ENCODE results near the gene KCTD7.
"Not testable (repeated sequence)": the region's sequence is repeated elsewhere in the genome, so short reads cannot be mapped to it uniquely, and the experiment has no call there.

KCTD7 gene

DNA sequence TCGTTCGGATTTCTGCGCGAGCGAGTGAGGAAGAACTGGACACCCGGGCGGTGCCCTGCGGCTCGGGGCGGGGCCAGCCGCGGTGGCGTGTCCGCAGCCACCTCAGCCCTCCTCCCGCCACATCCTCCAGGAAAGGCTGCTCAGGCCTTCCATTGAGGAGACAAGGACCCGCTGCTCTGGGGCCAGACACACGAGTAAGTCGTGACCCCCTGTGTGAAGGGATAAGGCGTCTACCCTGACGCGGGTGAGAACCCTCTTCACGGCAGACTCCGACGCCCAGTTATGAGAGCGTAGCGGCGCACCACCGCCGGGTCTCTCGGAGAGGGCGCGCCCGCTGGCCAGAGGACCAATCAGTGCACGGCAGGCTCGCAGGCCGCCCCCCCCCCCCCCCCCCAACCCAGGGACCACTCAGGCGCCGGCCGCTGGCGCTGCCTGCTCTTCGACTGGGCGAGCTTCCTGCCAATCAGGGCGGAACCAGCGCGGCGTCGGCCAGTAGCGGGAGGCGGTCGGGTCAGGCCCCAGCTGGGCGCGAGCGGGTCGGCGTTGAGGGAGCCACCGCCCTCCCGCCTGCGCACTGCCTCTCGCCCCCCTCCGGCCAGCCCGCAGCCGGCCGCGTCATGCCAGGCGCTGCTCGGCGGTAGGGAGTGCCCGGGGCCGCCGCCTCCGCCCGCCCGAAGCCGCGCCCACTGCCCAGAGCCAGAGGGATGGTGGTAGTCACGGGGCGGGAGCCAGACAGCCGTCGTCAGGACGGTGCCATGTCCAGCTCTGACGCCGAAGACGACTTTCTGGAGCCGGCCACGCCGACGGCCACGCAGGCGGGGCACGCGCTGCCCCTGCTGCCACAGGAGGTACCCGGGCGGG lies at the start of gene KCTD7:
TSS of gene KCTD7 (plus strand) at position 521 of the 861 bp plus-strand sequence. CDS start at position 705, 184 bp downstream.
- peak; percentile 88 to 89 for DNase-seq (ENCODE audit: low read depth in 2 of 2)

DNA sequence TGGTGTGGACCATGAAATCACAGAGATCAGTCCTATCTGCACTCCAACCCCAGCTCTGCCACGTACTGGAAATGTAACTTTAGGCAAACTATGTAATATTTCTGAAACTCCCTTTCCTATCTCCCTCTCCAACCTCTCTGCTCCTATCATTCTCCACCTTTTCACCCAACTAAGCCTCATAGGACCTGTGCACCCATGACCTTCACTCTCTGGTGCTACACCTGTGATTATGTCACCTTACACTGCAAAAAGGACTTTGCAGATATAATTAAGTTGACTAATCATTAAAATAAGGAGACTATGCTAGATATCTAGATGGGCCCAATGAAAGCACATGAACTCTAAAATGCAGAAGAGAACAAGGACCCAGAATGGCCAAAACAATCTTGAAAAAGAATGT lies 48.3 kb upstream of the KCTD7 start:
- not testable (repeated sequence) for DNase-seq (ENCODE audit: low read depth in 2 of 2)

DNA sequence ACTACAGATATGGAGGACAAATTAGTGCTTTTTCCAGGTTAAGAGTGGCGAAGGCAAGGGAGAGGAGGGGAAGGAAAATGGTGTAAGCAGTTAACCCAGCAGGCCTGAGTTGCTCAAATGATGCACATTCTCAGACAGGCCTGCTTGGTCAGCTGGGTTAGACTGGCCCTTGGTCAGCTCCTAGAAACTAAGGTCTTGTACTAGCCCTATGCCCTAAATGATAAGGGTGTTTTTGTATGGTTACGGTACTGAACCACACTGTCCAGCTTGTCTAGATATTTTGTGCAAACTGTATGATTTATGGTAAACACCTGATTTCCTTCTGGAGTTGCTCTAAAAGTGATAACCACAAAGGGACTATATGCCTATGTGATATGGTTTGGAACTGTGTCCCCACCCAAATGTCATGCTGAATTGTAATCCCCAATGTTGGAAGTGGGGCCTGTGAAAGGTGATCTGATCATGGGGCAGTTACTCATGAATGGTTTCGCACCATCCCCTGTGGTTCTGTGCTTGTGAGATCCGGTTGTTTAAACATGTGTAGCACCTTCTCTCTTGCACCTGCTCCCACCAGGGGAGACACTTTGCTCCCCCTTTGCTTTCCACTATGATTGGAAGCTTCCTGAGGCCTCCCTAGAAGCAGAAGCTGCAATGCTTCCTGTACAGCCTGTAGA lies 45.7 kb upstream of the KCTD7 start:
- not testable (repeated sequence) for DNase-seq (ENCODE audit: low read depth in 2 of 2)

DNA sequence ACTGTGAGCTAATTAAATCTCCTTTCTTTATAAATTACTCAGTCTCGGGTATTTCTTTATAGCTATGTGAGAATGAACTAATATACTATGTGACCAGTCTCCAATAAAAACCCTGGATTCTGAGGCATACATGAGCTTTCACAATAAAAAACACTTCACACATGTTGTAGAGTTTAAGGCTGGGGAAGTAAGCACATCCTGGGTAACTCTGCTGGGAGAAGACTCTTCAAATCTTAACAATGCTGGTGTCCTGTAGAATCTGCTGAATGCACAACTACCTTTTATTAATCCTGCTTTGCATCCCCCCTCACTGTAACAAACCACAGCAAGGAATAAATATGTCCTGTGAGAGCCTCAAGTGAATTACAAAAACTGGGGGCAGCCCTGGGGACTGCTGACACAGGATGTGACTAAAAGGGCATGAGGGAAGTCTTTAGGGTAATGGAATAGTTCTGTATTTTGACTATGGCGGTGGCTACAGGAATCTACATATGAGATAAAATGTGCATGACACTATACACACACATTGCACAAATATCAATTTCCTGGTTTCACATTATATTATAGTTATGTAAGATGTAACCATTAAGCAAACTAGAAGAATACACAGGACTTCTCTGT lies 45.1 kb upstream of the KCTD7 start:
- no peak for DNase-seq (ENCODE audit: low read depth in 2 of 2)

DNA sequence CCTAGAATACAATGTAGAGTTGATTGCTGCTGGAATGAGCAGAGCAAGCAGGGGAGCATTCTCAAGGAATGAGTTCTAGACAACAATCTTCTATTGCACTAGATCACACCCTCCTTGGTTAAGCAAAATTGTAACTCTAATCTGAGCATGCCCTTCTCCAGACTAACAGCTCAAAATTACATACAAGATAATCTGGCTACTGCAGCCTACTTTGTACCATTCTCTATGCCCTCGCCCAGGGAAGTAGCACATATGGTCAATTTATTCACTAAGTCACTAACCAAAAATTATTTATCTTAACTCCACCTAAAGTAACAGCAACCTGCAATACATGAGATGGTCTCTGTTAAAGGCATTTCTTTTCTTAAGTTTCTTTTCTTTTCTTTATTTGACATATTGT lies 42.5 kb upstream of the KCTD7 start:
- DNase-seq (ENCODE audit: low read depth in 2 of 2): no peak

DNA sequence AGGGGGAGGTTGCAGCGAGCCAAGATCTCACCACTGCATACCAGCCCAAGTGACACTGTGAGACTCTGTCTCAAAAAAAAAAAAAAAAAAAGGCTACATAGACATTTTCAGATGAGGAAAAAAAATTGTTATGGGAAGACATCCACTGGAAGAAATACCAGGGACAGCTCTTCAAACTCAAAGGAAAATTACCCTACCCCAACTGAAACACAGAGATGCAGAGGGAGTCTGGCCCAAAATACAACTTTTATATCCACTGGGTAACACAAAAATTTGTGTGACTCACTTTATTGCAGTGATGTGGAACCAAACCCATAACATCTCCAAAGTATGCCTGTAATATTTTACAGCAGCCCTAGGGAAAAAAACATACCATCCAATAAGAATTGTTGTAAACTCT lies 40.5 kb upstream of the KCTD7 start:
- not testable (repeated sequence) for DNase-seq (ENCODE audit: low read depth in 2 of 2)

DNA sequence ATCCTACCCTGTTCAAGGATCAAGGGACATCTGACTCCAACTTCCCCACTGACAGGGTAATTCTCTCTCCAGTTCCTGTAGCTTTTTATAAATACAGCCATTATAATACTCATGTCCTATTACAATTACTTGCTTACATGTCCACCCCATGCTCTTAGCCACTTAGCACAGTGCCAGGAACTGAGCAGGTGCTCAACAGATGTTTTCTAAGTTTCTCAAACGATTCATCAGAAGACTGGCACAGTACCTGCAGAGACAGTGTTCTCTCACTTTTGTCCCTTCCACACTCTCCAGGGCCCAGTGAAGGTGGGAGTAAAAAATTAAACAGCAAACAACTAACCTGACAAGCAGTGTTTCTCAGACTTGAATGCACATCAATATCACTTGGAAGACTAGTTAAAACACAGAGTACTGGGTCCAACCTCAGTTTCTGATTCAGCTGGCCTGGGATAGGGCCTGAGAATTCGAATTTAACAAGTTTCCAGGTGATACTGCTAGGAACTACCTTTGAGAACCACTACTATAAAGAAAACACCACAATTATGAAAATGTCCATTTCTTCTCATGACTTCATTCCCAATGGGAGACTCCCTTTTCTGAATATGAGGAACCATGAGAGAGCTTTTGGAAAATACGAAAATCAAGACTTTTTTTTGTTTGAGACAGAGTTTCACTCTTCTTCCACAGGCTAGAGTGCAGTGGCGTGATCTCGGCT lies 39.7 kb upstream of the KCTD7 start:
- not testable (repeated sequence) for DNase-seq (ENCODE audit: low read depth in 2 of 2)

DNA sequence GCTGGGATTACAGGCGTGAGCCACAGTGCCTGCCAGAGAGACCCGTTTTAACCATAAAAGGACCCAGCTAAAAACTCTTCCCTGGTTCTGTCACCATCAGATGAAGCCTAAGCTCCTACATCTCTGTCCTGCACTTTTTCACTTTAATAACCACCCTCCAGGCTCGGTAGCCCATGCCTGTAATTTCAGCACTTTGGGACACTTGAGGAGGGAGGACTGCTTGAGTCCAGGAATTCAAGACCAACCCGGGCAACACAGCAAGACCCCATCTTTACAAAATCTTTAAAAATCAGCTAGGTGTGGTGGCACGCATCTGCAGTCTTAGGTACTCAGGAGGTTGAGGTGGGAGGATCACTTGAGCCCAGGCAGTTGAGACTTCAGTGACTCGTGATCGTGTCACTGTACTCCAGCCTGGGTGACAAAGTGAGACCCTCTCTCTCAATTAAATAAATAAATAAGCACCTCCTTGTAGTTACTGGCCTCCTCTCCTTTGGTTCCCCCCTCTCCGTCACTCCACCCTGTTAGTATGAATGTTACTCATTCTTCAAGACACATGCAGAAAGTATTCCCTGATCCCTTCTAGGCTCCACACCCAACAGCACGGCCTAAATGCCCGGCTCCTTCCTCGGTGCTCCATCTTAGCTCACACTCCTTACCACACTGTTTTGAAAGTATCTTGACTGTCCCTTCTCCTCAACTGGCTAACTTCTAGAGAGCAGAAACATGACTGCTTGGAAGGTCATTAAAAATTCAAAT lies 38.2 kb upstream of the KCTD7 start:
- DNase-seq (ENCODE audit: low read depth in 2 of 2): not testable (repeated sequence)

DNA sequence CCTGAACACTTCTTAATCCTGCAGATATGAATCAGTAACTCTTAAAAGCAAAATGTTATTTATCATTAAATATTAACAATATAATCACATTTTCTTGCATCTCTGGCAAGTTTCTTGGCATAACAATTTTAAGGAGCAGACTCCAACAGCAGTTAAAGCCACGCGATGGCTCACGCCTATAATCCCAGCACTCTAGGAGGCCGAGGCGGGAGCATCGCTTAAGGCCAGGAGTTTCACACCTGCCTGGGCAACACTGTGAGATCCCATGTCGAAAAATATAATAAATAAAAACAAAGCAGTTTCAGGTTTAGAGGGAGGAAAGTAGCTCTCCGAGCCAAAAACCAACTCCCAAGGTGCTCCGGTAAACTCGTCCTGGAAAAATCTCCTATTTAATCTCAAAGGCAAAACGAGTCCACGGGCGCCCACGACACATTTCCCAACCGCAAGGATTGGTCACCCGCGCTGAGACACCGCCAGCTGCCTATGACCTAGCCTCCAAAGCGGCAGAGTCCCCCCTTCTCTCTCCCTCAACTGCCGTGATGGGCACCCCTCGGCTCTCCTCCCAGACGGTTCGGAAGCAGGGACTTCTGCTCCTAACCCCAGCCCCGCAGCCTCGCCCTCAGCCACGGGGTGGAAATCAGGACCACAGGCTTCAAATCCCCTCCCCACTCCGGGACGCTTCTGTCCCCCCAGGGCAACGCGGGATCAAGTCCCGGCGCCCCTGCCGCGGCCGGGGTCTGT lies 37.5 kb upstream of the KCTD7 start:
- DNase-seq (ENCODE audit: low read depth in 2 of 2): not testable (repeated sequence)

DNA sequence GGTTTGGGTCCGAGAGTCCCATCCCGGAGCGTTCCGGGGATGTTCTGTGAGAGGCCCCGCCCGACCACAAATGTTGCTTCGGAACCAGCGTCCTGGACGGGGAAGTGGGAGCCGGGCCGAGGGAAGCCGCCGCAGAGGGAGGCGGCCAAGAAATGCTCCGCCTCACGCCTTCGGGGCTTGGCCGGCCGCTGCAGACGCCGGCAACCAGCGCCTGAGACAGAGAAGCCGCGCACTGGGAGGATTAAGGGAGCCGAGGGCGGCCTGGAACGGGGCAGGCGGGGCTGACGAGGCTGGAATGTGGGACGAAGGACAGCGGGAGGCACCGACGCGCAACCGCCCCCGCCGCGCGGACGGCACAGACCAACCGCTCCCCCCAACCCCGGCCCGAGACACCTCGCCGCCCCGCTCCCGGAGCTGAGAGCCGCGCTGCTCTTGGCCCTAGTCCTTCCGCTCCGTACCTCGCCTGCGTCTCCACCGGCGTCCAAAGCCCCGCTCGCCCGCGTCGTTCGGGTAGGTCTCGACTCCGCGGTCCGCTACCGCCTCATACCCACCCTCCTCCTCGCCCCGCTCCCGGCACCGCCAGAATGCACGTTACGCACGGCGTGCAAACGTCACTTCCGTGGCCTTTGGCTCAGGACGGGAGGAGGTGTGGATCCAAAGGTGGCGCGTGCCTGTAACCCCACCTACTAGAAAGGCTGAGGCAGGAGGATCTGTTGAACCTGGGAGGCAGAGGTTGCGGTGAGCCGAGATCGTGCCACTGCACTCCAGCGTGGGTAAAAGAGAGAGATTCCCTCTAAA lies 36.7 kb upstream of the KCTD7 start:
- DNase-seq (ENCODE audit: low read depth in 2 of 2): peak; percentile 73 to 80

DNA sequence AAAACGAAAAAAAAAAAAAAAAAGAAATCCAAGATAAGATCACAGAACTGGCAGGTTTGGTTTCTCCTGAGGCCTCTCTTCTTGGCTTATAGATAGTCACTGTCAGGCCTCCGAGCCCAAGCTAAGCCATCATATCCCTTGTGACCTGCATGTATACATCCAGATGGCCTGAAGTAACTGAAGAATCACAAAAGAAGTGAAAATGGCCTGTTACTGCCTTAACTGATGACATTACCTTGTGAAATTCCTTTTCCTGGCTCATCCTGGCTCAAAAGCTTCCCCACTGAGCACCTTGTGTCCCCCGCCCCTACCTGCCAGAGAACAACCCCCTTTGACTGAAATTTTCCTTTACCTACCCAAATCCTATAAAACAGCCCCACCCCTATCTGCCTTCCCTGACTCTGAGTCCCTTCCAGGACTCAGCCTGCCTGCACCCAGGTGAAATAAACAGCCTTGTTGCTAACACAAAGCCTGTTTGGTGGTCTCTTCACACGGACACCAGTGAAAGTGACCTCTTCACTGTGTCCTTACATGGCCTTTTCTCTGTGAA lies 36.0 kb upstream of the KCTD7 start:
- DNase-seq (ENCODE audit: low read depth in 2 of 2): not testable (repeated sequence)

DNA sequence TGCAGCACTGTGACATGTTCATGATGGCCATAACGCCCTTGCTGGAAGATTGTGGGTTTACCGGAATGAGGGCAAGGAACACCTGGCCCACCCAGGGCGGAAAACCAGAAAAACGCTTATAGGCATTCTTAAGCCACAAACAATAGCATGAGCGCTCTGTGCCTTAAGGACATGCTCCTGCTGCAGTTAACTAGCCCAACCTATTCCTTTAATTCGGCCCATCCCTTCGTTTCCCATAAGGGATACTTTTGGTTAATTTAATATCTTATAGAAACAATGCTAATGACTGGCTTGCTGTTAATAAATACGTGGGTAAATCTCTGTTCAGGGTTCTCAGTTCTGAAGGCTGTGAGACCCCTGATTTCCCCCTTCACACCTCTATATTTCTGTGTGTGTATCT lies 34.6 kb upstream of the KCTD7 start:
- DNase-seq (ENCODE audit: low read depth in 2 of 2): not testable (repeated sequence)

DNA sequence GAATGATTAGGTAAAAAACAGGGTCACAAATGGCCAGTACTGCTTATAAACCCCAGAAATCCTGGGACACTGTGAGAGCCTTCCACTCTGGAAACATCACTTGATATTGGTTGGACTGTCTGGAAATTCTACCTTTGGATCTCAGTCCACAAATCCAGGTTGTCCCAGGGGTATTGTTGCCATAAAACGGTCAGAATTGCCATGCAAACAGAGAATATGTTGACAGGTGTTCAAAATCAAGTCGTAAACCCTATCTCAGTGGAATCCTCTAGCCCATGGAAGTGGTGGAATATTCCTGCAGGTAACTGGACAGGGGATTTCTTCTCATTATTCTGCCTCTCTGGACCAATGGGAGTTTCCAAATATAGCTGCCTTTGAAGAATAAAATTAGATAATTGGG lies 31.2 kb upstream of the KCTD7 start:
- DNase-seq (ENCODE audit: low read depth in 2 of 2): no peak

DNA sequence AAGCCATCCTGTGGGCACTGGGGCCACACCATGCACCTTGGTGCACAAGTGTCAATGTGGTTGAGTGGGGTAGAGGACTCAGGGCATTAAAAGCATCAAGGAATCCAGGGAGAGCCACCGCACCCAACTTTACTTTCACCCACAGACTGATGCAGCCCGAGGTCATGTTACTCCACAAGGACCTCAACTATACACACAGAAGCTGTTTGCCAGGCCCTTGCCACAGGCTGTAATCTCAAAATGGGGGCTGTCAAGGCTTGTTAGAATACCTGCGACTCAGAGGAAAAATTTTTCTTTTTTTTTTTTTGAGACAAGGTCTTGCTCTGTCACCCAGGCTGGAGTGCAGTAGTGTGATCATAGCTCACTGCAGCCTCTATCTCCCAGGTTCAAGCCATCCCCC lies 26.5 kb upstream of the KCTD7 start:
- no peak for DNase-seq (ENCODE audit: low read depth in 2 of 2)

DNA sequence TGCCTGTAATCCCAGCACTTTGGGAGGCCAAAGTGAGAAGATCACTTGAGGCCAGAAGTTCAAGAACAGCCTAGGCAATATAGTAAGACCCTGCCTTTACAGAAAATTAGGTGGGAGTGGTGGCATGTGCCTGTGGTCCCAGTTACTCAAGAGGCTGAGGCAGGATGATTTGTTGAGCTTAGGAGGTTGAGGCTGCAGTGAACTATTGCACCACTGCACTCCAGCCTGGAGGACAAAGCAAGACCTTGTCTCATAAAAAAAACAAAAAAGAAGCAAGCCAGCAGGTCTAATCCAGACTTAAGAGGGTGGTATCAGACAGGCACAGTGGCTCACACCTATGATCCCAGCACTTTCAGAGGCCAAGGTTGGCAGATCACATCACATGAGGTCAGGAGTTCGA lies 24.5 kb upstream of the KCTD7 start:
- no peak for DNase-seq (ENCODE audit: low read depth in 2 of 2)

DNA sequence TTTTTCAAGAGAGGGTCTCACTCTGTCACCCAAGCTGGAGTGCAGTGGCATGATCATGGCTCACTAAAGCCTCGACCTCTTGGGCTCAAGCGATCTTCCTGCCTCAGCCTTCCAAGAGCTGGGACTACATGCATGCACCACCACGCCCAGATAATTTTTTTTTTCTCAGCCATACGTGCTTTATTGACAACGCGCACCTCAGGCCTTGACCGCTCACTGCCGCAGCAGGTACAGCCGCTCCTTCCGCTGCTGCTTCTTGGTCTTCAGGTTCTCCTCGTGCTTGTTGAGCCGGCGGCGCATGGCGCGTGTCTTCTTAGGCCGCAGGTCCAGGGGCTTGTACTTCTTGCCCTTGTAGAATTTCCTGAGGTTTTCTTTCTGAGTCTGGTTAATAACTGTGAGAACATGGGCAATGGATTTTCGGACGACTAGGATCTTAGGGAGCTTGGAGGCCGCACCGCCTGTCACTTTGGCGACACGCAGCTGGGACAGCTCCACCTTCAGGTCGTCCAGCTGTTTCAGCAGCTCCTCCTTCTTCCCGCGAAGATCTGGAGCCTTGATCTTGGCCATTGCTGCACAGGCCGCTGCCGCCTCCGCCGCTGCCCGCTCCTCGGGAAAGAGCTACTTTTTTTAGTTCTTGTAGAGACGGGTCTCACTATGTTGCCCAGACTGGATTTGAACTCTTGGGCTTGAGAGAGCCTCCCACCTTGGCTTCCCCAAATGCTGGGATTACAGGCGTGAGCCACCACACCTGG lies 22.0 kb upstream of the KCTD7 start:
- not testable (repeated sequence) for DNase-seq (ENCODE audit: low read depth in 2 of 2)

DNA sequence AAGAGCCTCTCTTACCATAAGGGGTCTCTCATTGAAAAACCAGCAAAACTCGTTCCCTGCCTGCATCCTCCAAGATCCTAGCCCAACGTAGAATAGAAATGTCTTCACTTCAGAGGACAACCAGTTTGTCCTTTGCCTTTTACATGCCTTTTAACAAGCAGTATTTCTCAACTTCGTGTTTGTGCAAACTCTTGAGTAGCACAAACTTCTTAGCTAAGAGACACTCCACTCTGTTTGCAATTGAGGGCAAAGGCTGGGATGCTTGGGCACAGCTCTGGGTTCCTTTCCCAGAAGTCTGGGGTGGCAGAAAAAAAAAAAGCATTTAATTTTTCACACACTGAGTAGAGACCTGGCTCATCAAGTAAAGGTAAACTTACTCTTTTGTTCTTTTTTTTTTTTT lies 19.5 kb upstream of the KCTD7 start:
- no peak for DNase-seq (ENCODE audit: low read depth in 2 of 2)

DNA sequence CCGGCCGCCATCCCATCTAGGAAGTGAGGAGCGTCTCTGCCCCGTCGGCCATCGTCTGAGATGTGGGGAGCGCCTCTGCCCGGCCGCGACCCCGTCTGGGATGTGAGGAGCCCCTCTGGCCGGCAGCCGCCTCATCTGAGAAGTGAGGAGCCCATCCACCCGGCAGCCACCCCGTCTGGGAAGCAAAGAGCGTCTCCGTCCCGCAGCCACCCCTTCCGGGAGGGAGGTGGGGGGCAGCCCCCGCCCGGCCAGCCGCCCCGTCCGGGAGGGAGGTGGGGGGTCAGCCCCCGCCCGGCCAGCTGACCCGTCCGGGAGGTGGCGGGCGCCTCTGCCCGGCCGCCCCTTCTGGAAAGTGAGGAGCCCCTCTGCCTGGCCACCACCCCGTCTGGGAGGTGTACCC lies 14.1 kb upstream of the KCTD7 start:
- not testable (repeated sequence) for DNase-seq (ENCODE audit: low read depth in 2 of 2)

DNA sequence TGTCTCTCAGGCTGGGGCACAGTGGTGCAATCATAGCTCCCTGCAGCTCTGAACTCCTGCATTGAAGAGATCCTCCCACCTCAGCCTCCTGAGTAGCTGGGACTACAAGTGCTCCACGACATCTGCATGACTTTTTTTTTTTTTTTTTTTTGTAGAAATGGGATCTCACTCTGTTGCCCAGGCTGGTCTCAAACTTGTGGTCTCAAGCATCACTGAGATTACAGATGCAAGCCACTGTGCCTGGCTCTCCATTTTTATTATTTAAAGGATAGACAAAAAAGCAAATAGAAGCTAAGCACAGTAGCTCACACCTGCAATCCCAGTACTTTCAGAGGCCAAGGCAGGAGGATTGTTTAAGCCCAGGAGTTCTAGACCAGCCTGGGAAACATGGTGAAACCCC lies 13.0 kb upstream of the KCTD7 start:
- DNase-seq (ENCODE audit: low read depth in 2 of 2): no peak

Data from stimulated activated CD8-positive, alpha-beta memory T cell treated with anti-CD3 and anti-CD28 coated beads, Interleukin-7, amount 100 ng/mL, for 1 hour (primary cell).